Liver (tissue), 9 donors: ENCODE data around the gene DCC. TPM values are rescaled to one million over a fixed set of nuclear protein-coding genes. Genes with fewer than 3 reads are reported as not detected.

Experiments
- DNase-seq: peaks from one replicate; pipeline ENCODE4 v3.0.0-alpha.2; 2017; ENCODE audit warnings: low spot score
- H3K27ac ChIP-seq, 2 donors: one replicate each; pipeline ENCODE4 v1.7.0; 2013; ENCODE audit warnings: inconsistent platforms in 2 of 2, low read length in 2 of 2, control low read depth in 1 of 2, low read depth in 1 of 2, mild to moderate bottlenecking in 1 of 2
- H3K27me3 ChIP-seq, 4 donors: one replicate each; pipeline versions ENCODE4 v1.6.1 to v1.7.0; 2013; ENCODE audit warnings: low read length in 3 of 4, inconsistent platforms in 1 of 4, mild to moderate bottlenecking in 1 of 4, moderate library complexity in 1 of 4; ENCODE audit not compliant: control insufficient read depth in 4 of 4, insufficient read depth in 4 of 4
- H3K36me3 ChIP-seq, 4 donors: one replicate each; pipeline versions ENCODE4 v1.6.1 to v1.7.0; 2013; ENCODE audit warnings: low read length in 3 of 4, mild to moderate bottlenecking in 3 of 4, low read depth in 1 of 4, moderate library complexity in 1 of 4; ENCODE audit not compliant: control insufficient read depth in 4 of 4, insufficient read depth in 3 of 4
- H3K4me1 ChIP-seq, 4 donors: one replicate each; pipeline versions ENCODE4 v1.6.1 to v1.7.0; 2013; ENCODE audit warnings: low read length in 3 of 4, mild to moderate bottlenecking in 3 of 4, moderate library complexity in 1 of 4; ENCODE audit not compliant: control insufficient read depth in 4 of 4, insufficient read depth in 4 of 4
- H3K4me3 ChIP-seq, 3 donors: one replicate each; pipeline versions ENCODE4 v1.6.1 to v1.7.0; 2013; ENCODE audit warnings: low read length in 3 of 3, control low read depth in 1 of 3, low read depth in 1 of 3, mild to moderate bottlenecking in 1 of 3
- H3K9ac ChIP-seq, 2 donors: one replicate each; pipeline ENCODE4 v1.7.0; 2013; ENCODE audit warnings: low read length in 2 of 2, mild to moderate bottlenecking in 2 of 2, moderate library complexity in 2 of 2, control low read depth in 1 of 2, low read depth in 1 of 2
- H3K9me3 ChIP-seq, 4 donors: one replicate each; pipeline versions ENCODE4 v1.6.1 to v1.7.0; 2013; ENCODE audit warnings: low read length in 3 of 4; ENCODE audit not compliant: control insufficient read depth in 4 of 4
- ATF3 ChIP-seq: IDR thresholded peaks from 2 replicates; pipeline ENCODE4 v1.6.1; 2016; ENCODE audit warnings: antibody characterized with exemption
- CTCF ChIP-seq: fragments of 150-350 bp; IDR thresholded peaks from 2 replicates; pipeline ENCODE4 v1.5.1; 2017; ENCODE audit warnings: improper control_type of control experiment, low read depth, low read length; ENCODE audit not compliant: missing input control
- EGR1 ChIP-seq, 2 donors: IDR thresholded peaks; 2 replicates each; pipeline ENCODE4 v1.6.1; 2016 to 2018; ENCODE audit warnings: antibody characterized with exemption in 2 of 2, low read depth in 2 of 2
- FOXA1 ChIP-seq: IDR thresholded peaks from 2 replicates; pipeline ENCODE4 v1.6.1; 2016; ENCODE audit warnings: antibody characterized with exemption
- FOXA2 ChIP-seq: IDR thresholded peaks from 2 replicates; pipeline ENCODE4 v1.6.1; 2016; ENCODE audit warnings: antibody characterized with exemption
- GABPA ChIP-seq, 2 donors: IDR thresholded peaks in 1 of 2; conservative IDR thresholded peaks in 1 of 2; 2 replicates each; pipeline ENCODE4 v1.6.1; 2016; ENCODE audit warnings: antibody characterized with exemption in 2 of 2, mild to moderate bottlenecking in 1 of 2, moderate library complexity in 1 of 2
- HNF4A ChIP-seq, 2 donors: conservative IDR thresholded peaks; 2 replicates each; pipeline ENCODE4 v1.6.1; 2016; ENCODE audit warnings: antibody characterized with exemption in 2 of 2, mild to moderate bottlenecking in 2 of 2
- MAX ChIP-seq: IDR thresholded peaks from 2 replicates; pipeline ENCODE4 v1.6.1; 2016; ENCODE audit warnings: antibody characterized with exemption
- NR2F2 ChIP-seq: IDR thresholded peaks from 2 replicates; pipeline ENCODE4 v1.6.1; 2016; ENCODE audit warnings: antibody characterized with exemption
- RAD21 ChIP-seq, 2 donors: IDR thresholded peaks; 2 replicates each; pipeline ENCODE4 v1.6.1; 2016; ENCODE audit warnings: antibody characterized with exemption in 2 of 2, mild to moderate bottlenecking in 2 of 2
- REST ChIP-seq: IDR thresholded peaks from 2 replicates; pipeline ENCODE4 v1.6.1; 2016; ENCODE audit warnings: antibody characterized with exemption, mild to moderate bottlenecking
- RXRA ChIP-seq, 2 donors: IDR thresholded peaks; 2 replicates each; pipeline ENCODE4 v1.6.1; 2017 to 2018; ENCODE audit warnings: antibody characterized with exemption in 2 of 2, mild to moderate bottlenecking in 1 of 2
- SP1 ChIP-seq: IDR thresholded peaks from 2 replicates; pipeline ENCODE4 v1.6.1; 2018; ENCODE audit warnings: antibody characterized with exemption, mild to moderate bottlenecking
- YY1 ChIP-seq: IDR thresholded peaks from 2 replicates; pipeline ENCODE4 v1.6.1; 2016; ENCODE audit warnings: antibody characterized with exemption, mild to moderate bottlenecking
- ZBTB33 ChIP-seq: IDR thresholded peaks from 2 replicates; pipeline ENCODE4 v1.6.1; 2016; ENCODE audit warnings: antibody characterized with exemption
- WGBS: extraction: QIAGEN DNeasy Blood & Tissue Kit; methylation state at CpG from one replicate; pipeline ENCODE4 v1.1.7; 2013; 5-methylcytosine and 5-hydroxymethylcytosine counted together
- polyA plus RNA-seq, 2 donors: library from polyadenylated mRNA; stranded (reverse) in 1 of 2; unstranded in 1 of 2; fragments of 200-250 nt in 1 of 2; fragments of >200 nt in 1 of 2; fragmentation: Nextera tagmentation in 1 of 2; extraction: Ambion mirVana in 1 of 2; gene quantifications; one replicate each; pipeline versions ENCODE4 v1.2.1 to v1.2.3, GENCODE V29; 2013 to 2015
- total RNA-seq, 2 donors: library from RNA; depleted of rRNA; stranded (reverse); fragments of >200 nt; gene quantifications; one replicate each; pipeline ENCODE4 v1.2.3, GENCODE V29; 2014
- donor health status: healthy.
- donor health status: healthy.
- donor health status: healthy.
- donor health status: healthy.
- donor health status: healthy.

DCC gene
- total and polyA plus RNA-seq, 4 donors = under 0.01 to 0.03 TPM; not detected in 2

- 45% methylated on average over 4 of the region's 4 CpGs for WGBS
- no peaks in the 10 kb centered on the region for H3K36me3 ChIP-seq
- no peak overlapping the region for H3K4me3 ChIP-seq
- DNase-seq = no peak
- H3K9ac ChIP-seq = no peak overlapping the region
- H3K9me3 ChIP-seq = no peaks in the 10 kb centered on the region
- no peaks in the 10 kb centered on the region for H3K27me3 ChIP-seq
- no peak overlapping the region for H3K27ac ChIP-seq
- H3K4me1 ChIP-seq = no peaks in the 10 kb centered on the region
- TF ChIP-seq MAX = no peak
- TF ChIP-seq SP1 = no peak
- no peak for TF ChIP-seq FOXA2
- no peak for TF ChIP-seq ATF3
- no peak for TF ChIP-seq EGR1 (IDR thresholded peaks at IDR 0.05; ENCODE audit: low read depth in 2 of 2)
- no peak for TF ChIP-seq FOXA1
- no peak for TF ChIP-seq RAD21 (IDR thresholded peaks at IDR 0.05)
- no peak for TF ChIP-seq RXRA (IDR thresholded peaks at IDR 0.05)
These were observed 111.3 kb downstream of the DCC start for GRCh38 chr18:52451256-52451655.

GRCh38 chr18:52451851-52452250 is 111.9 kb downstream of the DCC start:
- whole genome bisulfite sequencing = 22% methylated on average over 1 of the region's 1 CpG

GRCh38 chr18:52452427-52452826 is 112.4 kb downstream of the DCC start:
- no peak overlapping the region for H3K27ac ChIP-seq
- TF ChIP-seq GABPA (IDR thresholded peaks at IDR 0.05 in 1 of 2, conservative IDR thresholded peaks at IDR 0.05 in 1 of 2) (no peak), YY1 (no peak), EGR1 (IDR thresholded peaks at IDR 0.05; ENCODE audit: low read depth in 2 of 2) (no peak), SP1 (no peak), RXRA (IDR thresholded peaks at IDR 0.05) (no peak), MAX (no peak), HNF4A (conservative IDR thresholded peaks at IDR 0.05) (no peak), FOXA1 (no peak), NR2F2 (no peak), CTCF (no peak), ZBTB33 (no peak), FOXA2 (no peak)

More at GRCh38 chr18:52451851-52452250, 111.9 kb downstream of the DCC start:
- no peak for DNase-seq
- Histone ChIP-seq H3K9me3 (no peaks in the 10 kb centered on the region), H3K27ac (no peak overlapping the region), H3K36me3 (no peaks in the 10 kb centered on the region), H3K4me1 (no peaks in the 10 kb centered on the region), H3K9ac (no peak overlapping the region), H3K4me3 (no peak overlapping the region), H3K27me3 (no peaks in the 10 kb centered on the region)
- TF ChIP-seq GABPA (IDR thresholded peaks at IDR 0.05 in 1 of 2, conservative IDR thresholded peaks at IDR 0.05 in 1 of 2) (no peak), REST (no peak), SP1 (no peak), EGR1 (IDR thresholded peaks at IDR 0.05; ENCODE audit: low read depth in 2 of 2) (no peak)

More at GRCh38 chr18:52452427-52452826, 112.4 kb downstream of the DCC start:
- Histone ChIP-seq H3K9ac (no peak overlapping the region), H3K27me3 (no peaks in the 10 kb centered on the region), H3K4me3 (no peak overlapping the region), H3K36me3 (no peaks in the 10 kb centered on the region), H3K4me1 (no peaks in the 10 kb centered on the region), H3K9me3 (no peaks in the 10 kb centered on the region)
- DNase-seq = no peak
- 77% methylated on average over 4 of the region's 4 CpGs for WGBS
